Anterior cingulate cortex (tissue), 58 donors: ENCODE measurements around the gene TRAPPC10.

Experiments
- DNase-seq, 58 donors: peaks; one replicate each; lab custom pipeline; 2025; lab: John Stamatoyannopoulos, UW

The TRAPPC10 gene

DNA sequence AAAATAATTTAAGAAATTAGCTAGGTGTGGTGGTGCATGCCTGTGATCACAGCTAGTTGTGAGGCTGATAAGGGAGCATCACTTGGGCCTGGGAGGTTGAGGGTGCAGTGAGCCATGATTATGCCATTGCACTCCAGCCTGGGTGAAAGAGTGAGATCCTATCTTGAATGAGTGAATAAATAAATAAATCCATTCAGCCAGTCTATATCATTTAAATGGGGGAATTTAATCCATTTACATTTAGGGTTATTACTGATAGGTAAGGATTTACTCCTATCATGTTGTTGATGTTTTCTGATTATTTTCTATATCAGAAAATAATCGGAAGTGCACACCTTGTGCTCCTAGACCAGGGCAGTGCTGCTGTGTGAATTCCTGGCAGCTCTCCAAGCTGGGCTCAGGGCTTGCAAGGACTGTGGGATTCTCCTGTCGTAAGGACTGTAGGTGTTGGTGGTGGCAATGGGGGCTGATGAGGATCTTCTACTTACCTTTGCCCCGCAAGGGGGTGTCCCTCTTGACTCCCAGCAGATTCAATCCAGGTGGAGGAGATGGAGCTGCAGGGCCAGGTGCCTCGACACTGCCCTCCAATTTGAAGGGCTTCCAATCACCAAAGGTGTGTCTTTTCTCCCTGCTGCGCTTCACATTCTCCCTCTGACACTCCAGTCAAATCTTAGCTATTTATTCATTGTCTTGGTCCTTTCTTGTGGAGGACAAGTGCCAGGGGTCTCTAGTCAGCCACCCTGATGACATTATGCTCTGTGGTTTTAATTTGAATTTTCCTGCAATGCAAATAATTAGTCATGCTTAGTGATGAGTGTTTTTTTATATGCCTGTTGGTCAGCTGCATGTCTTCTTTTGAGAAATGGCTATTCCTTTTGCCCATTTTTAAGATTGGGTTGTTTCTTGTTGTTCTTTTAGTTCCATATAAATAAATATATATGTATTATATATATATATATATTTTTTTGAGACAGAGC, 14.1 kb upstream of the TRAPPC10 start:
- no peak for DNase-seq

DNA sequence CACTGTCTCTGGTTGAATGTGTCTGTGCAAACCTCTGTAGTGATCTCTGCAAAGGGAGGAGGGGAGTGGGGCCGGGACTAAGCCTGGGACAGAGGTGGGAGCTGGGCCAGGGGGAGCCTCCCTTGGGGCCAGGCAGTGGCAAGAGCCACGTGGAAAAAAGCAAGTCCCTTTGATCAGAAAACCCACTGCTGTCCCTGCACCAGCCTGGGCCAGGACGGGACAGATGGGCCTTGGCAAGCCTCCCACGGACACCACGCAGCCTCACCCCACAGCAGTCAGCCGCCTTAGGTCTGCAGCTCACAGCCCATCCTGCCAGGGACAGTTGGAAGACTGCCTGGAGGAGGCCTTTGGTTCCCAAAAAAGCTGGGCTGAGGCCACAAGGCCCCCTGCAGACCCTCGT, 11.7 kb upstream of the TRAPPC10 start:
- peak in 50 of 58 donors; percentile 9 to 93 (median 72) for DNase-seq

DNA sequence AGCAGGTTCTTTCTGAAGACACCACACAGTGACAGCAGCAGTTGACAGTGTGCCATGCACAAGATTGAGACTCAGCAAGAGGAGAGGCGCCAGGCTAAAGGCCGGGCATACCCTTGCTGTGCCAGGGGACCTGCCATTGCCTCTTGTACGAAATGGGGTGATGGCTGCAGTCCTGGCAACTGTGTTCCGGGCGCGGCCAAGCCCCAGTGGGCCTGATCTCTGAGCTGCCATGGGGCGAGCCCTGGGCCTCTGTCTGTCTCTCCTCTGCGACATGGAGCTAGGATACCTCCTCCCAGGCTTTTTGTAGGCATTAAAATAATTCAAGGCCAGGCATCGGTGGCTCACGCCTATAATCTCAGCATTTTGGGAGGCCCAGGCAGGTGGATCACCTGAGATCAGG, 9.6 kb upstream of the TRAPPC10 start:
- DNase-seq: no peak

DNA sequence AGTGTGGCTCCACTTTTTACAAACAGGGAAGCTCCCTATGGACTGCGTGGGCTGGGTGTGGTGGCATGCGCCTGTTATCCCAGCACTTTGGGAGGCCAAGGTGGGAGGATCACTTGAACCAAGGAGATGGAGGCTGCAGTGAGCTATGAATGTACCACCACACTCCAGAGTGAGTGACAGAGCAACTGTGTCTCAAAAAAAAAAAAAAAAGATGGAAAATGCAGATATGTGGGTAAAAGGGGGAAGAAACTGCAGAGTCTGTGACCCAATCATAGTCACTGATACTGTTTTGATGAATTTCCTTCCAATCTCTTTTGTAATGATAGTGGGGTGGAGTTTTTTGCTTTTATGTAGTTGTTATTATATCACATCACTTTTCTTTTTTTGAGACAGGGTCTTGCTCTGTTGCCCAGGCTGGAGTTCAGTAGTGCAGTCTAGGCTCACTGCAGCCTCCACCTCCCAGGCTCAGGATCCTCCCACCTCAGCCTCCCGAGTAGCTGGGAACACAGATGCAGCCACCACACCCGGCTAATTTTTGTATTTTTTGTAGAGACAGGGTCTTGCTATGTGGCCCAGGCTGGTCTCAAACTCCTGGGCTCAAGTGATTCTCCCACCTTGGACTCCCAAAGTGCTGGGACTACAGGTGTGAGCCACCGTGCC, 8.7 kb upstream of the TRAPPC10 start:
- DNase-seq: no peak

DNA sequence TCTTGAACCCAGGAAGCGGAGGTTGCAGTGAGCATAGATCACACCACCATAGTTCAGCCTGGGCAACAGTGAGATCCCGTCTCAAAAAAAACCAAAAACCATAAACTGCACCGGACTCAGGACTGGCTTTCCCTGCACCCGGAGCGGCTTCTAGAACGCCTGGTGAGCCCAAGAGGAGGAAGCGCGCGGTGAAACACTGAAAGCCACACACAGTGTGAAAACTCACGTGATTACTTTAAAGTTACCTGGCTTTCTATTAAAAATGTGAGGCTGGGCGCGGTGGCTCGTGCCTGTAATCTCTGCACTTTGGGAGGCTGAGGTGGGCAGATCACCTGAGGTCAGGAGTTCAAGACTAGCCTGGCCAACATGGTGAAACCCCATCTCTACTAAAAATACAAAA, 7.0 kb upstream of the TRAPPC10 start:
- DNase-seq: no peak

DNA sequence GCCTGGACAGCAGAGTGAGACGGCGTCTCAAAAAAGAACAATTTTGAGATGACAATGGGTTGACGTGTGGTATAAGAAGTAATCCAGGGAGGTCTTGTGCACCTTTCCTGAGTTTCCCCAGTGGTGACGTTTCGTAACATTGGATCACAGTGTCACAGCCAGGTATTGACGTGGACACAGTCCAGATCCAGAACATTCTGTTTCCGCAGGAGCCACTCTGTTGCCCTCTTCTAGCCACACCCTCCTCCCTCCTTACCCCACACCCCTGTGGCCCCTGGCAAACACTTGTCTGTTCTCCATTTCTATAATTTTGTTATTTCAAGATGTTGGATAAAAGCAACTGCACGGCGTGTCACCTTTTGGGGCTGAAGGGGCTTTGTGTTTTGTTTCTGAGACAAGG, 6.5 kb upstream of the TRAPPC10 start:
- no peak for DNase-seq

DNA sequence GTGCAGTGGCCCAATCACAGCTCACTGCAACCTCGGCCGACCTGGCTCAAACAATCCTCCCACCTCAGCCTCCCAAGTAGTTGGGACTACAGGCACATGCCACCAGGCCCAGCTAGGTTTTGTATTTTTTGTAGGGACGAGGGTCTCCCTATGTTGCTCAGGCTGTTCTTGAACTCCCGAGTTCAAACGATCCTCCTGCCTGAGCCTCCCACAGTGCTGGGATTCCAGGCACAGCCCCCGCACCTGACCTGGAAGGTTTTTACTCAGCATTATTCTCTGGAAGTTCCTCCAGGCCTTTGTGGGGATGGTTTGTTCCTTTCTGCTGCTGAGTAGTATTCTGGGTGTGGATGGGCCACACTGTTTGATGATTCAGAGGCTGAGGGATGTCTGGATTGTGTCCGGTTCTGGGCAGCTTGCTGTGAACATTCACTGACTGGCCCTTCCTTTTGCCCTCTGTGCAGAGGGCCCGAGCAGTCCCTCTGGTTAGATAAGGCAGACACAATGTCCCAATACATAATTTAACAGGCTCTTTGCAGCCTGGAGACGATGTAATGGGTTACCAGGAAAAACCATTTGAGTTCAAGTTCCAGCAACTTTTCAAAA, 6.0 kb upstream of the TRAPPC10 start:
- DNase-seq: no peak

DNA sequence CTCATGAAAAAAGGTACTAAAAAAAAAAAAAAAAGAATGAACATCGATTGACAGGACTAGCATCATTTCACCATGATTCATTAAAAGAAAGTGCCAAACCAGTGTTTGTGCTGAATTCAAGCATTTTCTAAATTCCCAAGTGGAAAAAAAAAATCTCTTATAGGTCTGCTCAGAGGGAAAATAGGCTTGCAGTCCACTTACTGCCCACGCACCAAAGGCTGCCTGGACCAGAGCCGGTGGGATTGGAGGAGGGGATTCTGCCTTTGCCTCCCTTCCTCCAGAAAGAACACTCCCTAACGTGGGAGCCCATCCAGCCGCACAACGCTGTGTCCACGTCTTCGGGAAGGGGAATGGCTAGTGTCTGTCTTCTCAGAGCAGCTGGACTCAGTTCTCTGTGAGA, 5.5 kb upstream of the TRAPPC10 start:
- DNase-seq: no peak

DNA sequence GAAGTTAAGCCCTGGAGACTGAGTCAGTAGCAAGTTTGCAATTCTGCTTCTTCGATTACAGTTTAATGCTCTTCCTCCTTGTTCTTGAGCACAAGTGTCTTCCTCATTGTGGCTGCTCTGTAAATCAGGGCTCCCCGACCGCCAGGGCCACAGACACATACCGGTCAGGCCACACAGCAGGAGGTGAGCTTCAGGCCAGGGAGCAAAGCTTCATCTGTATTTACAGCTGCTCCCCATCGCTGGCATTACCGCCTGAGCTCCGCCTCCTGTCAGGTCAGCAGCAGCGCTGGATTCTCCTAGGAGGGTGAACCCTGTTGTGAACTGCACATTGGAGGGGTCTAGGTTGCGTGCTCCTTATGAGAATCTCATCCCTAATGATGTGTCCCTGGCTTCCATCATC, 1.7 kb upstream of the TRAPPC10 start:
- DNase-seq: no peak

DNA sequence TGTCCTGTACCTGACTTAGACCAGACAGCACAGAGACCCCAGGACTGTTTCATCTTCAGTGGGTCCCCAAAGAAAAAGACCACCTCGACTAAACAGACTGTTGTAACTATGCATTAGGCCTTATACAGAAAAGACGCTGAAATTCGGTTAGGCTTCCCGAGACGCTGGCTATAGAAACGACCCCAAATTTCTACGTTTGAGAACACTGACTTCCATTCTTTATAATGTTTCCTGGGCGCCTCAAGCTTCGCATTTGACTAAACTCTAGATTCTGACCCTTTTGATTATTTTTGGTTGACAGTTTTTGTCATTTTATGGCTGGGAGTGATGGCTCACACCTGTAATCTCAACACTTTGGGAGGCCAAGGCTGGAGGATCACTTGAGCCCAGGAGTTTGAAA, 986 bp upstream of the TRAPPC10 start:
- DNase-seq: no peak

DNA sequence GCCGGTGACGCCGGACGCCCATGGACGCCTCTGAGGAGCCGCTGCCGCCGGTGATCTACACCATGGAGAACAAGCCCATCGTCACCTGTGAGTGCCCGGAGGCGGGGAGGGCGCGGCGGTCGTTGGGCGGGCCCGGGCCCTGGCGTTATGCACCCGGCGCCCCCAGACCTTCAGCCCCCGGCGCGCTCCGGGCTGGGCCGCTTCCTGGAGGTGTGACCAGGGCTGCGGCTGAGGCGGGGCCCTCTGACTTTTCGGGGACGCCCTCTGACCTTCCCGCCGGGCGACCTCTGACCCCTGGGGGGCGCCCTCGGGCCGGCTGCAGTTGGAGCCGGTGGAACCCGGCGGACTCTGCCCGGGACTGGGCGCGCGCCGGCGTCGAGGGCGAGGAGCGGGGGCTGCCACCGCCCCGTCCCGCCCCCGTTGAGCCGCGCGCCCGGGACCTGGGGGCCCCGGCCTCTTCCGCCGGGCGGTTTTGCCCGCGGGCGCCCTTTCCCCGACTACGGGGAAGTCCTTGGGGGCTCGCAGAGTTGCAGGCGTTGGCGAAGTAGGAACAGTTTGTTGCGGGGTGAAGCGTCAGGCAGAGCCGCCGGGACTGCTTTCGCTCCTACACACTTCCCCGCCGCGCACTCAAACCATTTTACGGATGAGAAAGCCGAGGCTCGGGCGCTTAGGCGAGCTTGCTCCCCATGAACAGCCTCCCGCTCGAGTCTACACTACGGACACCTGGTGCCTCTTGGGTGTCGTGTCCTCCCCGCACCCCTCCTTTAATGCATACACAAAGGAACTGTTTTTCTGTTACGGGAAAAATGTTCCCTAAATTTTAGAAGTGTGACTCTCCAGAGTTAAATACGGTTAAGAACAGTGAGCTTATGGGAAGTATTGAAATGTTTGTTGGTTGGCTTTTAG, 618 bp downstream of the TRAPPC10 start:
- DNase-seq: peak in 44 of 58 donors; percentile 15 to 80 (median 54)

DNA sequence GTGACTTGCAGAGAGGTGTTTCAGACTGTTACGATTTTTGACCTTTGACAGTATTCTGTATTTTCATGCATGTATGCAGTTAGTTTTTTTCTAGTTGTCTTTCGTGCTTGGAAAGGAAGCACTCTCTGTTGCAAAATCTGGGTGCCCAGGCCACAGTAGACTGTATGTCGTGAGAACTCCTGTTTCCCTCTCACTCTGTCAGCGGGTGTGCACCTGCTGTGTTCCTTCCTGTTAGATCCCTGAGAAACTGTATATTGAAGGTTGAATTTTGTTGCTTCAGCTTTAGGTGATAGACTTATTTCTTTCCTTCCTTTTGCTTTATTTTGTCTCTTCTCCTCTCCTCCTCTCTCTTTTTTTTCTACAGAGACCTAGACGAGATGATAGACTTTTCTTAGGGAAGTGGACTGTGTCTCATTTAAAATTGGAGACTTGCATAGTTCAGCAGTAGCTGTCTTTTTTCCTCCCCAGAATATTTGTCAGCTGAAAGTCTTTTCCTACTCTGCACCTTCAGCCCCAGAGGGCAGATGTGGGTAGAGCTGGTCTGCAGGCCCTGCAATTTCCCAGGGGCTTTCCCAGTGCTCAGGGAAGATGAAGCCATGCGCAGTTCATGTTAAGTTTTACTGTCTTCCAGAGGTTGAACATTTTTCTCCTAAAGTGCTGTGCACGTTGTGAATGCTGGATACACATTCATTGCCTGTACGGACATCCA, 1.4 kb downstream of the TRAPPC10 start:
- no peak for DNase-seq

DNA sequence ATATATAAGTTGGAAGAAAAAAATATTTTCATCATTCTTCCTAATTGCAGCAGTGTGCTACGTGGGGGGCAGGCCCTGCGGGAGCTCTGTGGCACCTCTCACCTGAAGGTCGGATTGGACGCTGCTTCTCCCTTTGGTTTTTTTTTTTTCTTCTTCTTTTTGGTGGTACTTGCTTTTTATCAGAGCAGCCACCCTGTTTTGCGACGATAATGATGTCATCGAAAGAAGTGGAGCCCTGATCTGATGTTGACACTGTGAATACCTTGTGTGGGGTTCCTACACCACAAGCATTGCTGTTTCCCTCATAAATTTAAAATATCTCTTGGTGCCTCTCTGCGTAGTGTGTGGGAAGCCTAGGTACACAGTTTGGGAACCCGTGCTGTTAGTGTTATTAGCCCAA, 5.5 kb downstream of the TRAPPC10 start:
- DNase-seq: no peak

DNA sequence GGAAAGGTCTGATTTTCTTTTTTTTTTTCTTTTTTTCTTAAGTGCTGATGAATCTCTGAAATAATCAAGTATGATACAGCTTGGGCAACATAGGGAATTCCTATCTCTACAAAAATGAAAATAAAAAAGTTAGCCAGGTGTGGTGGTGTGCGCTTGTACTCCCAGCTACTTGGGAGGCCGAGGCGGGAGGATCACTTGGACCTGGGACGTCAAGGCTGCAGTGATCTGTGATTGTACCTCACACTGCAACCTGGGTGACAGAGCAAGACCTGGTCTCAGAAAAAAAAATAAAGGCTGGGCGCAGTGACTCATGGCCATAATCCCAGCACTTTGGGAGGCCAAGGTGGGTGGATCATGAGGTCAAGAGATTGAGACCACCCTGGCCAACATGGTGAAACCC, 6.0 kb downstream of the TRAPPC10 start:
- no peak for DNase-seq

DNA sequence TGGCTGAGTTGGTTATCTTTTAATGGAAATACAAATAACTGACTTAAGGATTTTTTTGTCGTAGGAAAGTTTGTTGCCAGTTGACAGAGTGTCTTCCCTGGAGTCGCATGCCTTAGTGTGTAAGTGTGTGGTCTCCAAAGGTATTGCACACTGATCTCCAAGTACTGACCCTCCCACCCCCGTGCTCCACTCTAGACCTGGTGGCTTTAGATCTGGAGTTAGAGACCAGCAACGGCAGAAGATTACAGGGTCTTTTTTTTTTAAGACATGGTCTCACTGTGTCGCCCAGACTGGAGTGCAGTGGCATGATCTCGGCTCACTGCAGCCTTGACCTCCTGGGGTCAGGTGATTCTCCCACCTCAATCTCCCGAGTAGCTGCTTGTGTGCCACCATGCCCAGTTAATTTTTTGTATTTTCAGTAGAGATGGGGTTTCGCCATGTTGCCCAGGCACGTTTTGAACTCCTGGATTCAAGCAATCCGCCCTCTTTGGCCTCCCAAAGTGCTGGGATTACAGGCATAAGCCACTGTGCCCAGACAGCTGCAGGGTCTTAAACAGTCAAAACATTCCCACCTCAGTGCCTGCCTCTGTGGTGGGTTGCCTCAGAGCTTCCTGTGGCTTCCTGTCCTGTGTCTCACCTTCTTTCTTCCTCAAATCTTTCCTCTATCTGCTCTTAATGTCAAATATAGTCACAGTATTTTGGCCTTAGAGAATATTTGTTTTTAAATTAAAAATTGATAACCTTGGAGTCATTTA, 6.9 kb downstream of the TRAPPC10 start:
- no peak for DNase-seq

DNA sequence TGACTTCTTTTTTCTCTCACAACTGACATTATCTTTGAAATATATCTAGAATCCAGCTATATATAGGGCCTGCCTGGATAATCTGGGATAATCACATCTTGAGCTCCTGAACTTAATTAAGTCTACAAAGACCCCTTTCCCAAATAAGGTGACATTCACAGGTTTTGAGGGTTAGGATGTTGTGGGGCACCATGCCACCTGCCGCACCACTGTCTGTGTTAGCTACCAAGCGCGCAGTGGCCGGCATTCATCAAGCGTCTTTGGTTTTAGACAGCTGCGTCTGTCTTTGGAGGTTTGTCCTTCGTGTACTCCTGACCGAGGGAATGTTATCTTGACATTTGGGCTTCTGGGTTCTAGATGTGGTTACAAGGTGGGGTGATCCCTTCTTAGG, 7.5 kb downstream of the TRAPPC10 start:
- DNase-seq: no peak

DNA sequence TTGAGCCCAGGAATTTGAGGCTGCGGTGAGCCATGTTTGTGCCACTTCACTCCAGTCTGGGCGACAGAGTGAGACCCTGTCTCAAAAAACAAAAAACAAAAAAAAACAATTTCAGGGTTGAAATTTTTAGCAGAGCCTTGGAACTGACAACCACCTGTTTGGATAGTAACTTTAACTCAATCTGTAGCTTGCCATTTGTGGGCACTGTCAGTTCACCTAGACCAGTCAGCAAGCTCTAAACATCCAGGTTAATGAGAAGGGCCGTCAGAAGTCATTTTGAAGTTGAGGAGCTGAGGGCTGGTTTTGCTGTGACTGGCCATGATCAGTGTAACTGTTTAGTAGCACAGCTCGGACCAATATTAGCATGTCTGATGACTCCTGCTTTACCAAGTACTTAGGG, 8.4 kb downstream of the TRAPPC10 start:
- no peak for DNase-seq

DNA sequence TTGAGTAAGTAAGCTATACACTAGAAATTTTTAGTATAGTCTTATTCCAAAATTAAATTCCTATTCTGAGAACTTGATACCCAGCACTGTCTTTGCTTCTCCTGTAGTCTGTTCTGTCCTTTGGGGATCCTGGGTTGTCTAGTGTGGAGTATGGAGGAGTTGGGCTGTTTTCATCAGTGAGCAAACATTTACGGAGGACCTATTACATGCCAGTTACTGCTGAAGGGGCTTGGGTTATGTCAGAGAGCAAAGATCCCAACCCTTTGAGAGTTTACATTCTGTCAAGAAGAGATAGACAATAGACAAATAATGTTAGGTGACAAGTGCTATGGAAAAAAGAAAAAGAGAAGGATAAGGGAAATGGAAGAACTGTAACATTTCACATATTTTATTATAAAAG, 9.0 kb downstream of the TRAPPC10 start:
- no peak for DNase-seq

DNA sequence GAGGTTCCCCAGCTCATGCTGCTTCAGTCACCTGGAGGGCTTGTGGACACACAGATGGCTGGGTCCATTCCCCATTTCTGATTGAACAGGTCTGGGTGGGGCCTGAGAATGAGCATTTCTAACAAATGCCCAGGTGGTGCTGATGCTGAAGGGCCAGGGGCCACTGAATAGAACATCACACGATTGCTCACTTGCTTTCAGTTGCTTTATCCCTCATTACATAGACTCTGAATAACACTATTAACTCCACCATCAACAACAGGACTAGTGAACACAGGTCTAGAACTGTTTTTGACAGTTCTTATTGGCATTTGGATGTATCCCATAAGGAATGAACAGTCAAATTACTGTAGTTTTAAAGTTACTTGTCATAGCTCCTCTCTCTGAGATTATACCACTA, 12.1 kb downstream of the TRAPPC10 start:
- no peak for DNase-seq
